RKO (cell line): ENCODE measurements around the gene ZMYND11.
"Not testable (repeated sequence)": the region's sequence is repeated elsewhere in the genome, so short reads cannot be mapped to it uniquely, and the experiment has no call there.

ENCODE experiments used
- DNase-seq: peaks from one replicate; pipeline ENCODE4 v3.0.0-alpha.2; 2016; ENCODE audit warnings: low spot score

ZMYND11 gene

GRCh38 chr10:282294-283139, 147.3 kb downstream of the ZMYND11 start:
- DNase-seq, result no peak

- no peak for DNase-seq
These were observed 147.9 kb downstream of the ZMYND11 start for GRCh38 chr10:283140-283479.

- DNase-seq, result no peak
These were observed 148.7 kb downstream of the ZMYND11 start for GRCh38 chr10:283916-284356.

GRCh38 chr10:285216-285615, 150.0 kb downstream of the ZMYND11 start:
- DNase-seq, result no peak

- no peak for DNase-seq
These were observed 151.9 kb downstream of the ZMYND11 start for GRCh38 chr10:287026-287709.

GRCh38 chr10:287814-288213, 152.6 kb downstream of the ZMYND11 start:
- peak; percentile 22 for DNase-seq

GRCh38 chr10:288316-289200, 153.3 kb downstream of the ZMYND11 start:
- no peak for DNase-seq

- DNase-seq, result no peak
These were observed 154.3 kb downstream of the ZMYND11 start for GRCh38 chr10:289581-289980.

GRCh38 chr10:290026-290725, 154.9 kb downstream of the ZMYND11 start:
- DNase-seq, result no peak

- DNase-seq, result no peak
These were observed 158.4 kb downstream of the ZMYND11 start for GRCh38 chr10:293636-294035.

GRCh38 chr10:297567-297966, 162.3 kb downstream of the ZMYND11 start:
- DNase-seq, result no peak

GRCh38 chr10:298033-298432, 162.8 kb downstream of the ZMYND11 start:
- DNase-seq, result no peak

- no peak for DNase-seq
These were observed 164.3 kb downstream of the ZMYND11 start for GRCh38 chr10:299512-299911.

GRCh38 chr10:299969-300368, 164.7 kb downstream of the ZMYND11 start:
- no peak for DNase-seq

- not testable (repeated sequence) for DNase-seq
These were observed 165.3 kb downstream of the ZMYND11 start for GRCh38 chr10:300580-300979.

GRCh38 chr10:301536-301935, 166.3 kb downstream of the ZMYND11 start:
- no peak for DNase-seq
